ENCODE measurements around the gene MRGPRE.
"Not testable (repeated sequence)": the region's sequence is repeated elsewhere in the genome, so short reads cannot be mapped to it uniquely, and the experiment has no call there.

- TF ChIP-seq CTCF (IDR thresholded peaks at IDR 0.05); EZH2 (IDR thresholded peaks at IDR 0.05; ENCODE audit: borderline replicate concordance, insufficient read depth, low read depth, low read length, poor library complexity, severe bottlenecking): not testable (repeated sequence)
Measured at GRCh38 chr11:3254773-3255172, 22.6 kb upstream of the MRGPRE start.

Data from B cell (primary cell).